GM12878 (cell line): ENCODE measurements around the gene DNAJA4. TPM values are rescaled to one million over a fixed set of nuclear protein-coding genes. Genes with fewer than 3 reads are reported as not detected.

ENCODE experiments used
- ATAC-seq: fragments of 200-7000 bp; cut with Tn5 transposase; 3 replicates; pipeline ENCODE4 v1.9.1; 2020; ENCODE audit warnings: mild to moderate bottlenecking, moderate library complexity
- BruUV-seq: library from RNA; stranded (reverse); fragments of 400-500 nt; replicated peaks from 2 replicates; lab custom pipeline; 2021; lab: Mats Ljungman, UMichigan
- CTCF ChIA-PET: fragments of 300-600 bp; sonication (Branson Sonifier 250); formaldehyde crosslinking; extraction: SDS; loops from one replicate; lab custom pipeline; 2021; ENCODE audit warnings: inconsistent platforms; lab: Yijun Ruan, JAX
- POLR2A ChIA-PET: fragments of 350-600 bp; formaldehyde crosslinking; extraction: SDS; loops from one replicate; lab custom pipeline; 2021; ENCODE audit warnings: inconsistent platforms; lab: Charles Lee
- RAD21 ChIA-PET: fragments of 300-600 bp; sonication (Branson Sonifier 250); formaldehyde crosslinking; loops from one replicate; lab custom pipeline; 2023; ENCODE audit warnings: antibody characterized with exemption; ENCODE audit not compliant: unreplicated experiment; lab: Charles Lee
- SMC1A ChIA-PET: fragments of 300-600 bp; sonication (Branson Sonifier 250); formaldehyde crosslinking; loops from one replicate; lab custom pipeline; 2023; ENCODE audit not compliant: unreplicated experiment, uncharacterized antibody; lab: Charles Lee
- DNase-seq: peaks from one replicate; pipeline ENCODE4 v3.0.0-alpha.2; 2011; ENCODE audit warnings: low read depth, low spot score
- FAIRE-seq: peaks from 3 replicates; lab custom pipeline; 2011; peaks lifted over from hg19 to GRCh38; lab: Jason Lieb, UNC
- H2AFZ ChIP-seq: 2 replicates; pipeline ENCODE4 v1.6.0; 2011; ENCODE audit warnings: low read depth, low read length, control low read depth; ENCODE audit not compliant: control insufficient read depth
- H3K27ac ChIP-seq: 2 replicates; pipeline ENCODE4 v1.5.1; 2011; ENCODE audit warnings: control low read depth; ENCODE audit not compliant: control insufficient read depth, insufficient read depth
- H3K27me3 ChIP-seq, 2 experiments: replicated peaks in 1 of 2; 2 replicates each; pipeline versions ENCODE4 v1.6.0 to v1.6.1; 2011; ENCODE audit warnings: low read length in 1 of 2; ENCODE audit not compliant: control insufficient read depth in 2 of 2, insufficient read depth in 2 of 2
- H3K36me3 ChIP-seq, 2 experiments: 2 replicates each; pipeline ENCODE4 v1.5.1; 2011; ENCODE audit warnings: low read length in 1 of 2; ENCODE audit not compliant: control insufficient read depth in 2 of 2, insufficient read depth in 2 of 2
- H3K4me1 ChIP-seq: 2 replicates; pipeline ENCODE4 v1.6.1; 2011; ENCODE audit warnings: mild to moderate bottlenecking, low read length, moderate library complexity, mixed read lengths; ENCODE audit not compliant: control insufficient read depth, insufficient read depth
- H3K4me2 ChIP-seq: 2 replicates; pipeline ENCODE4 v1.6.0; 2011; ENCODE audit warnings: control low read depth; ENCODE audit not compliant: control insufficient read depth, insufficient read depth
- H3K4me3 ChIP-seq: fragments of 200-600 bp; sonication (generic); 2 replicates; pipeline ENCODE4 v1.5.1; 2016
- H3K79me2 ChIP-seq: 2 replicates; pipeline ENCODE4 v1.6.0; 2011; ENCODE audit warnings: low read length; ENCODE audit not compliant: control insufficient read depth, insufficient read depth
- H3K9ac ChIP-seq: 2 replicates; pipeline ENCODE4 v1.8.0; 2011; ENCODE audit warnings: low read length, control low read depth, mixed read lengths; ENCODE audit not compliant: control insufficient read depth, insufficient read depth
- H3K9me3 ChIP-seq: replicated peaks from 3 replicates; pipeline ENCODE4 v1.5.1; 2011; ENCODE audit warnings: mild to moderate bottlenecking, low read length; ENCODE audit not compliant: control insufficient read depth, insufficient read depth
- H4K20me1 ChIP-seq: 2 replicates; pipeline ENCODE4 v1.6.0; 2011; ENCODE audit not compliant: control insufficient read depth, insufficient read depth
- CBFB ChIP-seq: IDR thresholded peaks from 2 replicates; pipeline ENCODE4 v1.6.1; 2016; ENCODE audit warnings: antibody characterized with exemption, low read depth
- CREB1 ChIP-seq: IDR thresholded peaks from 2 replicates; pipeline ENCODE4 v1.6.1; 2012; ENCODE audit warnings: low read depth, mild to moderate bottlenecking, inconsistent platforms
- CUX1 ChIP-seq: IDR thresholded peaks from 2 replicates; pipeline ENCODE4 v1.6.1; 2012; ENCODE audit warnings: improper control_type of control experiment, low read depth, low read length; ENCODE audit not compliant: insufficient replicate concordance
- MYB ChIP-seq: fragments of 150-350 bp; IDR thresholded peaks from 2 replicates; pipeline ENCODE4 v1.6.1; 2014; ENCODE audit warnings: mild to moderate bottlenecking, low read depth, low read length, borderline replicate concordance
- NFXL1 ChIP-seq: fragments of 450-650 bp; IDR thresholded peaks from 2 replicates; pipeline ENCODE4 v1.6.1; 2017; ENCODE audit warnings: antibody characterized with exemption, mild to moderate bottlenecking, borderline replicate concordance
- PAX8 ChIP-seq: fragments of 450-650 bp; IDR thresholded peaks from 2 replicates; pipeline ENCODE4 v1.6.1; 2017; ENCODE audit warnings: mild to moderate bottlenecking, moderate library complexity
- POLR2AphosphoS2 ChIP-seq: IDR thresholded peaks from 2 replicates; pipeline ENCODE4 v1.6.1; 2011; ENCODE audit warnings: low read depth, mild to moderate bottlenecking, low read length, improper control_type of control experiment, moderate library complexity
- SRF ChIP-seq, 2 experiments: IDR thresholded peaks; 2 replicates each; pipeline ENCODE4 v1.6.1; 2011; ENCODE audit warnings: low read depth in 2 of 2, low read length in 2 of 2, mild to moderate bottlenecking in 1 of 2, moderate library complexity in 1 of 2
- WGBS: methylation state at CpG from one replicate; pipeline ENCODE4 v1.1.6; 2016; ENCODE audit warnings: low lambda C conversion rate; ENCODE audit not compliant: insufficient replicate concordance, insufficient coverage; ENCODE audit errors: missing lambda C conversion rate; 5-methylcytosine and 5-hydroxymethylcytosine counted together
- in situ Hi-C: fragments of 300-500 bp; cut with MboI; formaldehyde crosslinking; loops from 9 replicates; pipeline ENCODE4 v1.14.3; 2018; ENCODE audit warnings: mixed read lengths
- intact Hi-C: fragments of 100-400 bp; cut with micrococcal nuclease; formaldehyde crosslinking; loops from one replicate; pipeline ENCODE4 v1.14.2; 2022; ENCODE audit not compliant: unreplicated experiment
- polyA plus RNA-seq, 11 experiments: library from polyadenylated mRNA; depleted of rRNA in 4 of 11; unstranded in 6 of 11; stranded (reverse) in 5 of 11; fragments of >200 nt; fragmentation: Nextera tagmentation in 4 of 11; fragmentation: Illumina TruSeq in 1 of 11; extraction: Ambion mirVana in 4 of 11; extraction: Trizol in 1 of 11; gene quantifications; 1 replicate in 1 of 11; 2 replicates in 10 of 11; pipeline versions ENCODE4 v1.2.1 to v1.2.3, GENCODE V29; 2011 to 2016; ENCODE audit warnings: inconsistent platforms in 2 of 11, missing spikeins in 2 of 11, low read depth in 1 of 11
- total RNA-seq, 4 experiments: library from RNA; depleted of rRNA in 3 of 4; stranded (reverse); fragments of >200 nt in 3 of 4; fragmentation: Illumina TruSeq in 1 of 4; extraction: Trizol in 1 of 4; gene quantifications; 2 replicates each; pipeline versions ENCODE4 v1.2.1 to v1.2.3, GENCODE V29; 2013 to 2021
- TF ChIP-seq, protein P1 (sequence below): fragments of 450-650 bp; IDR thresholded peaks from 2 replicates; pipeline ENCODE4 v1.6.1; 2016; ENCODE audit warnings: mild to moderate bottlenecking
- TF ChIP-seq, protein P2 (sequence below): fragments of 450-650 bp; formaldehyde crosslinking; IDR thresholded peaks from 2 replicates; pipeline ENCODE4 v1.4.0; 2022; ENCODE audit warnings: mild to moderate bottlenecking, moderate library complexity

DNAJA4 gene
- total and polyA plus RNA-seq, 10 of the 15 experiments (the other 5 are each of a cell fraction or from before 2014, with no cell fraction given) = 0.01 to 10.4 (median 4.1) TPM

DNA sequence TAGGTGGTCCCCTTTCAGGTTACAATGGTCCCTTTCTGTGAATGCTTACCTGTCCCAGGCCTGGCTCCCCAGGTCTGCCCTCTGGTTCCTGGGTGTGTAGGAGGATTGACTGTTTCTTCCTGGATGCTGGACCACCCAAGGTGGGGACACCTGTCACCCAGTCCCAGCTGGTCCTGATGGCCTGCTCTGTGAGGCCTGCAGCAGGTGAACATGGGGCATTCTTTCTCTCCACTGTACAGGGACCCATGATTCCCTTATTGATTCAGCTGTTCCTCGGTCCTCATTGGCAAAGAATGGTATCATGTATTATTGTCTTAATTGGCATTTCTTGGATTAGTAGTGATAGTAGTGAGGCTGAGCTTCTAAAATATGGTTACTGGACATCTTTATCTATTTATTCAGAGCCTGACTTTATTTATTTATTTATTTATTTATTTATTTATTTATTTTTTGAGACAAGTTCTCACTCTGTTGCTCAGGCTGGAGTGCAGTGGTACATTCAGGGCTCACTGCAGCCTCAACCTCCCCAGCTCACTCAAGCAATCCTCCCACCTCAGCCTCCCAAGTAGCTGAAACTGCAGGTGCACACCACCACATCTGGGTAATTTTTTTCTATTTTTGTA is 8.8 kb upstream of the DNAJA4 start (continued):
- TF ChIP-seq CUX1 = no peak
- TF ChIP-seq, protein P1, sequence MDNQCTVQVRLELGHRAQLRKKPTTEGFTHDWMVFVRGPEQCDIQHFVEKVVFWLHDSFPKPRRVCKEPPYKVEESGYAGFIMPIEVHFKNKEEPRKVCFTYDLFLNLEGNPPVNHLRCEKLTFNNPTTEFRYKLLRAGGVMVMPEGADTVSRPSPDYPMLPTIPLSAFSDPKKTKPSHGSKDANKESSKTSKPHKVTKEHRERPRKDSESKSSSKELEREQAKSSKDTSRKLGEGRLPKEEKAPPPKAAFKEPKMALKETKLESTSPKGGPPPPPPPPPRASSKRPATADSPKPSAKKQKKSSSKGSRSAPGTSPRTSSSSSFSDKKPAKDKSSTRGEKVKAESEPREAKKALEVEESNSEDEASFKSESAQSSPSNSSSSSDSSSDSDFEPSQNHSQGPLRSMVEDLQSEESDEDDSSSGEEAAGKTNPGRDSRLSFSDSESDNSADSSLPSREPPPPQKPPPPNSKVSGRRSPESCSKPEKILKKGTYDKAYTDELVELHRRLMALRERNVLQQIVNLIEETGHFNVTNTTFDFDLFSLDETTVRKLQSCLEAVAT = no peak

- Histone ChIP-seq H3K4me3 (no peak overlapping the region), H3K4me2 (no peak overlapping the region), H2AFZ (no peak overlapping the region), H3K4me1 (no peaks in the 10 kb centered on the region), H3K27me3 (no peaks in the 10 kb centered on the region), H3K36me3 (no peaks in the 10 kb centered on the region), H3K79me2 (no peaks in the 10 kb centered on the region), H4K20me1 (no peaks in the 10 kb centered on the region), H3K9ac (no peak overlapping the region), H3K27ac (no peak overlapping the region), H3K9me3 (no peaks in the 10 kb centered on the region)
- no TSS peak for BruUV-seq
- intact Hi-C loops = no loop called here
- in situ Hi-C loops = no loop called here
- RAD21 ChIA-PET = no interaction called here
- SMC1A ChIA-PET = no interaction called here
- POLR2A ChIA-PET = no interaction called here
- ATAC-seq (no peak), DNase-seq (no peak), FAIRE-seq (no peak)
- WGBS = 42% methylated on average over 3 of the region's 3 CpGs
- CTCF ChIA-PET = no interaction called here
- TF ChIP-seq NFXL1 (no peak), MYB (no peak), PAX8 (no peak), SRF (IDR thresholded peaks at IDR 0.05; ENCODE audit: low read depth in 2 of 2, low read length in 2 of 2) (no peak), CREB1 (no peak), POLR2AphosphoS2 (no peak), CBFB (no peak)
- TF ChIP-seq, protein P2, sequence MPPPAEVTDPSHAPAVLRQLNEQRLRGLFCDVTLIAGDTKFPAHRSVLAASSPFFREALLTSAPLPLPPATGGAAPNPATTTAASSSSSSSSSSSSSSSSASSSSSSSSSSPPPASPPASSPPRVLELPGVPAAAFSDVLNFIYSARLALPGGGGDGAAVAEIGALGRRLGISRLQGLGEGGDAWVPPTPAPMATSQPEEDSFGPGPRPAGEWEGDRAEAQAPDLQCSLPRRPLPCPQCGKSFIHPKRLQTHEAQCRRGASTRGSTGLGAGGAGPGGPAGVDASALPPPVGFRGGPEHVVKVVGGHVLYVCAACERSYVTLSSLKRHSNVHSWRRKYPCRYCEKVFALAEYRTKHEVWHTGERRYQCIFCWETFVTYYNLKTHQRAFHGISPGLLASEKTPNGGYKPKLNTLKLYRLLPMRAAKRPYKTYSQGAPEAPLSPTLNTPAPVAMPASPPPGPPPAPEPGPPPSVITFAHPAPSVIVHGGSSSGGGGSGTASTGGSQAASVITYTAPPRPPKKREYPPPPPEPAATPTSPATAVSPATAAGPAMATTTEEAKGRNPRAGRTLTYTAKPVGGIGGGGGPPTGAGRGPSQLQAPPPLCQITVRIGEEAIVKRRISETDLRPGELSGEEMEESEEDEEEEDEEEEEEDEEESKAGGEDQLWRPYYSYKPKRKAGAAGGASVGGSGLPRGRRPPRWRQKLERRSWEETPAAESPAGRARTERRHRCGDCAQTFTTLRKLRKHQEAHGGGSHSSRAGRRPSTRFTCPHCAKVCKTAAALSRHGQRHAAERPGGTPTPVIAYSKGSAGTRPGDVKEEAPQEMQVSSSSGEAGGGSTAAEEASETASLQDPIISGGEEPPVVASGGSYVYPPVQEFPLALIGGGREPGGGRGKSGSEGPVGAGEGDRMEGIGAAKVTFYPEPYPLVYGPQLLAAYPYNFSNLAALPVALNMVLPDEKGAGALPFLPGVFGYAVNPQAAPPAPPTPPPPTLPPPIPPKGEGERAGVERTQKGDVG (CRISPR knock-in tag) = no peak
Measured at GRCh38 chr15:78256044-78256437, 8.3 kb upstream of the DNAJA4 start.
